HepG2 (cell line): ENCODE measurements around the gene TPRN. TPM values are rescaled to one million over a fixed set of nuclear protein-coding genes. Genes with fewer than 3 reads are reported as not detected.

ENCODE experiments used
- AGO1 ChIP-seq: fragments of 200-400 bp; formaldehyde crosslinking; IDR thresholded peaks from 2 replicates; pipeline ENCODE4 v1.6.1; 2017; ENCODE audit warnings: mild to moderate bottlenecking, low read depth, low read length, moderate library complexity; ENCODE audit not compliant: poor library complexity, severe bottlenecking
- AHR ChIP-seq: IDR thresholded peaks from 2 replicates; pipeline ENCODE4 v1.6.1; 2018; ENCODE audit warnings: missing genetic modification reagents, missing compliant biosample characterization
- ARNTL ChIP-seq: sonication (generic); formaldehyde crosslinking; IDR thresholded peaks from 2 replicates; pipeline ENCODE4 v1.4.0; 2020; ENCODE audit warnings: mild to moderate bottlenecking, missing genetic modification reagents
- ATAD3A ChIP-seq: sonication (generic); formaldehyde crosslinking; IDR thresholded peaks from 2 replicates; pipeline ENCODE4 v1.4.0; 2020; ENCODE audit warnings: missing genetic modification reagents
- CAMTA2 ChIP-seq: sonication (generic); formaldehyde crosslinking; IDR thresholded peaks from 2 replicates; pipeline ENCODE4 v1.4.0; 2020; ENCODE audit warnings: mild to moderate bottlenecking, missing genetic modification reagents, borderline replicate concordance
- GABPB1 ChIP-seq: IDR thresholded peaks from 2 replicates; pipeline ENCODE4 v1.6.1; 2016; ENCODE audit warnings: mild to moderate bottlenecking, missing genetic modification reagents, moderate library complexity, missing compliant biosample characterization
- HNF1B ChIP-seq: sonication (generic); formaldehyde crosslinking; IDR thresholded peaks from 2 replicates; pipeline ENCODE4 v1.5.1; 2020; ENCODE audit warnings: mild to moderate bottlenecking, moderate library complexity, missing genetic modification reagents
- HNRNPL ChIP-seq: fragments of 200-400 bp; formaldehyde crosslinking; IDR thresholded peaks from 2 replicates; pipeline ENCODE4 v1.6.1; 2017; ENCODE audit warnings: mild to moderate bottlenecking, low read depth, low read length
- HNRNPLL ChIP-seq: fragments of 200-400 bp; formaldehyde crosslinking; IDR thresholded peaks from 2 replicates; pipeline ENCODE4 v1.6.1; 2017; ENCODE audit warnings: mild to moderate bottlenecking, low read depth, low read length; ENCODE audit not compliant: poor library complexity, severe bottlenecking
- ISL2 ChIP-seq: sonication (generic); formaldehyde crosslinking; IDR thresholded peaks from 2 replicates; pipeline ENCODE4 v1.5.0; 2020; ENCODE audit warnings: missing genetic modification reagents
- KAT8 ChIP-seq: IDR thresholded peaks from 2 replicates; pipeline ENCODE4 v1.6.1; 2016; ENCODE audit warnings: missing genetic modification reagents, missing compliant biosample characterization
- MYC ChIP-seq: sonication (generic); formaldehyde crosslinking; IDR thresholded peaks from 2 replicates; pipeline ENCODE4 v1.9.0; 2021; ENCODE audit warnings: missing genetic modification reagents, borderline replicate concordance
- NAIF1 ChIP-seq: sonication (generic); formaldehyde crosslinking; IDR thresholded peaks from 2 replicates; pipeline ENCODE4 v1.5.0; 2020; ENCODE audit warnings: mild to moderate bottlenecking, missing genetic modification reagents, borderline replicate concordance
- PHF5A ChIP-seq: IDR thresholded peaks from one replicate; pipeline ENCODE4 v1.6.1; 2018; ENCODE audit warnings: low read depth, missing genetic modification reagents; ENCODE audit not compliant: unreplicated experiment
- PITX1 ChIP-seq: sonication (generic); formaldehyde crosslinking; IDR thresholded peaks from 2 replicates; pipeline ENCODE4 v1.5.1; 2020; ENCODE audit warnings: mild to moderate bottlenecking, missing genetic modification reagents
- RBM39 ChIP-seq: fragments of 200-400 bp; formaldehyde crosslinking; IDR thresholded peaks from one replicate; pipeline ENCODE4 v1.6.1; 2018; ENCODE audit warnings: antibody characterized with exemption, mild to moderate bottlenecking, low read depth, low read length; ENCODE audit not compliant: poor library complexity, severe bottlenecking
- SIN3B ChIP-seq: fragments of 150-350 bp; IDR thresholded peaks from 2 replicates; pipeline ENCODE4 v1.6.1; 2014; ENCODE audit warnings: low read length
- SP5 ChIP-seq: IDR thresholded peaks from 2 replicates; pipeline ENCODE4 v1.6.1; 2016; ENCODE audit warnings: low read depth, borderline replicate concordance
- TAF1 ChIP-seq: sonication (generic); formaldehyde crosslinking; IDR thresholded peaks from 2 replicates; pipeline ENCODE4 v1.4.0; 2020; ENCODE audit warnings: missing genetic modification reagents
- THAP11 ChIP-seq: IDR thresholded peaks from 2 replicates; pipeline ENCODE4 v1.6.1; 2016; ENCODE audit warnings: missing biosample characterization, missing genetic modification reagents
- XBP1 ChIP-seq: sonication (generic); formaldehyde crosslinking; IDR thresholded peaks from 2 replicates; pipeline ENCODE4 v1.5.0; 2020; ENCODE audit warnings: missing genetic modification reagents
- ZFAT ChIP-seq: sonication (generic); formaldehyde crosslinking; conservative IDR thresholded peaks from 2 replicates; pipeline ENCODE4 v1.8.1; 2023; ENCODE audit warnings: missing genetic modification reagents, inconsistent platforms
- ZFP36L1 ChIP-seq: sonication (generic); formaldehyde crosslinking; IDR thresholded peaks from 2 replicates; pipeline ENCODE4 v1.8.0; 2022; ENCODE audit warnings: mild to moderate bottlenecking, missing genetic modification reagents, moderate library complexity
- ZNF121 ChIP-seq: sonication (generic); formaldehyde crosslinking; IDR thresholded peaks from 2 replicates; pipeline ENCODE4 v1.5.0; 2020; ENCODE audit warnings: mild to moderate bottlenecking, missing genetic modification reagents
- ZNF317 ChIP-seq: sonication (generic); formaldehyde crosslinking; IDR thresholded peaks from 2 replicates; pipeline ENCODE4 v1.5.0; 2020; ENCODE audit warnings: mild to moderate bottlenecking, missing genetic modification reagents
- ZNF512 ChIP-seq: sonication (generic); formaldehyde crosslinking; IDR thresholded peaks from 2 replicates; pipeline ENCODE4 v1.4.0; 2020; ENCODE audit warnings: mild to moderate bottlenecking, missing genetic modification reagents
- ZNF781 ChIP-seq: sonication (generic); formaldehyde crosslinking; IDR thresholded peaks from 2 replicates; pipeline ENCODE4 v1.5.1; 2020; ENCODE audit warnings: borderline replicate concordance, mild to moderate bottlenecking, missing genetic modification reagents; ENCODE audit errors: not compliant biosample characterization
- ZNF790 ChIP-seq: sonication (generic); formaldehyde crosslinking; IDR thresholded peaks from 2 replicates; pipeline ENCODE4 v1.8.0; 2022; ENCODE audit warnings: missing genetic modification reagents, mild to moderate bottlenecking, borderline replicate concordance
- polyA plus RNA-seq, 8 experiments: library from polyadenylated mRNA; depleted of rRNA in 3 of 8; stranded (reverse) in 7 of 8; unstranded in 1 of 8; fragments of >200 nt; fragmentation: Illumina TruSeq in 4 of 8; extraction: Trizol in 4 of 8; gene quantifications; 2 replicates each; pipeline versions ENCODE4 v1.2.1 to v1.2.3, GENCODE V29; 2011 to 2016; ENCODE audit warnings: low read depth in 4 of 8, missing spikeins in 1 of 8, mixed read lengths in 1 of 8; ENCODE audit not compliant: insufficient read depth in 1 of 8
- total RNA-seq, 5 experiments: library from RNA; depleted of rRNA; stranded (reverse); fragments of >200 nt; fragmentation: Illumina TruSeq; extraction: Trizol; gene quantifications; 2 replicates each; pipeline ENCODE4 v1.2.3, GENCODE V29; 2016; ENCODE audit warnings: low read depth in 1 of 5
- TF ChIP-seq, protein P1 (sequence below): sonication (generic); formaldehyde crosslinking; IDR thresholded peaks from 2 replicates; pipeline ENCODE4 v1.5.0; 2020; ENCODE audit warnings: missing genetic modification reagents, mild to moderate bottlenecking, borderline replicate concordance

The TPRN gene
- total and polyA plus RNA-seq, 2 of the 13 experiments (the other 11 are each of a cell fraction or from before 2014, with no cell fraction given), result 10.1 to 19.2 TPM

- 0 out of 2 replicates have a peak, but pooled peaks have one; percentile 69 for TF ChIP-seq AHR (CRISPR knock-in tag)
- TF ChIP-seq CAMTA2, result no peak
- peak; percentile 39; the same call in 1 of the 2 replicates for TF ChIP-seq THAP11
- TF ChIP-seq ZNF121 (CRISPR knock-in tag), result no peak
- TF ChIP-seq KAT8, result peak; percentile 35; the same call in 1 of the 2 replicates
- no peak for TF ChIP-seq RBM39
- 0 out of 2 replicates have a peak, but pooled peaks have one; percentile 48 for TF ChIP-seq HNF1B (CRISPR knock-in tag)
- no peak for TF ChIP-seq XBP1 (CRISPR knock-in tag)
- no peak for TF ChIP-seq ZNF790
- 0 out of 2 replicates have a peak, but pooled peaks have one; percentile 45 for TF ChIP-seq ZFP36L1 (CRISPR knock-in tag)
- TF ChIP-seq, protein P1, sequence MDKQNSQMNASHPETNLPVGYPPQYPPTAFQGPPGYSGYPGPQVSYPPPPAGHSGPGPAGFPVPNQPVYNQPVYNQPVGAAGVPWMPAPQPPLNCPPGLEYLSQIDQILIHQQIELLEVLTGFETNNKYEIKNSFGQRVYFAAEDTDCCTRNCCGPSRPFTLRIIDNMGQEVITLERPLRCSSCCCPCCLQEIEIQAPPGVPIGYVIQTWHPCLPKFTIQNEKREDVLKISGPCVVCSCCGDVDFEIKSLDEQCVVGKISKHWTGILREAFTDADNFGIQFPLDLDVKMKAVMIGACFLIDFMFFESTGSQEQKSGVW, result no peak
- no peak for TF ChIP-seq ISL2
- no peak for TF ChIP-seq NAIF1
- TF ChIP-seq GABPB1 (CRISPR knock-in tag), result peak; percentile 41; the same call in 1 of the 2 replicates
- TF ChIP-seq HNRNPL, result peak; percentile 95
- peak; percentile 99 for TF ChIP-seq SP5 (CRISPR knock-in tag)
- no peak for TF ChIP-seq SIN3B
- TF ChIP-seq ZNF781 (CRISPR knock-in tag), result no peak
- peak; percentile 68; the same call in 1 of the 2 replicates for TF ChIP-seq MYC (CRISPR knock-in tag)
- no peak for TF ChIP-seq PITX1 (CRISPR knock-in tag)
- peak; percentile 30 for TF ChIP-seq AGO1
- TF ChIP-seq ARNTL (CRISPR knock-in tag), result no peak; the same call in 1 of the 2 replicates
- peak; percentile 31 for TF ChIP-seq HNRNPLL
- no peak for TF ChIP-seq ATAD3A (CRISPR knock-in tag)
- no peak for TF ChIP-seq ZNF317 (CRISPR knock-in tag)
- TF ChIP-seq ZFAT (CRISPR knock-in tag), result no peak
- no peak for TF ChIP-seq PHF5A (CRISPR knock-in tag)
- TF ChIP-seq ZNF512 (CRISPR knock-in tag), result no peak
- peak; percentile 56 for TF ChIP-seq TAF1 (CRISPR knock-in tag)
Observed at GRCh38 chr9:137218754-137219271, 18.3 kb upstream of the TPRN start (continued).
